ENCODE results near the gene MMEL1. TPM values are rescaled to one million over a fixed set of nuclear protein-coding genes. Genes with fewer than 3 reads are reported as not detected.
"Not testable (repeated sequence)": the region's sequence is repeated elsewhere in the genome, so short reads cannot be mapped to it uniquely, and the experiment has no call there.

Gene MMEL1
- total RNA-seq, 1 donor from 2014 or later = 1.0 TPM

- DNase-seq (ENCODE audit: low spot score) = no peak
- no peaks in the 10 kb centered on the region for H3K27me3 Mint-ChIP-seq (ENCODE audit: insufficient read depth)
- peak overlapping the region; percentile 88 for H3K4me3 Mint-ChIP-seq
- intact Hi-C loops (cut with micrococcal nuclease) = no loop called here
- H3K9me3 Mint-ChIP-seq = no peaks in the 10 kb centered on the region
- peak overlapping the region; percentile 86 for H3K27ac Mint-ChIP-seq
- peaks cover 19% of the 10 kb centered on the region for H3K4me1 Mint-ChIP-seq (ENCODE audit: low read depth)
- H3K36me3 Mint-ChIP-seq (ENCODE audit: low read depth) = peaks cover 14% of the 10 kb centered on the region
Measured at GRCh38 chr1:2553871-2554620, 78.8 kb downstream of the MMEL1 start.

DNA sequence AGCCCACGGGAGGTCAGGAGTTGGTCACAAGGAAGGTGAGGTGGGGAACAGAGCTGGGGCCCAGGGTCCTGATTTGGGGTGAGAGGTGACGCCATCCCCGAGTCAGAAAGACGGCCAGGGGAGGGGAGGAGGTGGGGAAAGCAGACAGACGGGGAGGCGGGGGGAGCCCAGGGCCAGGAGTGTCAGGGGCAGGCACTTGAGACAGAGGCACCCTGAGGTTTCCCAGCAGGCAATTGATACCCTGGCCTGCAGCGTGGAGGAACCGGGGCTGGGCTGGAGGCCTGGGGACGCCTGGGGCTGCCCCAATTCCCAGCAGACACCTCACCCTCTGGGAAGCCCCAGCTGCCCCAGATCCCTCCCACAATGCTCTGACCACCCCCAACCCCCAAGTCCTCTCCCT, 79.7 kb downstream of the MMEL1 start:
- H3K9me3 Mint-ChIP-seq; H3K27ac Mint-ChIP-seq; H3K27me3 Mint-ChIP-seq (ENCODE audit: insufficient read depth); H3K4me3 Mint-ChIP-seq; intact Hi-C loops (cut with micrococcal nuclease); DNase-seq (ENCODE audit: low spot score): not testable (repeated sequence)
- Mint-ChIP-seq H3K36me3 (ENCODE audit: low read depth) (peaks cover 11% of the 10 kb centered on the region), H3K4me1 (ENCODE audit: low read depth) (peaks cover 22% of the 10 kb centered on the region)

DNA sequence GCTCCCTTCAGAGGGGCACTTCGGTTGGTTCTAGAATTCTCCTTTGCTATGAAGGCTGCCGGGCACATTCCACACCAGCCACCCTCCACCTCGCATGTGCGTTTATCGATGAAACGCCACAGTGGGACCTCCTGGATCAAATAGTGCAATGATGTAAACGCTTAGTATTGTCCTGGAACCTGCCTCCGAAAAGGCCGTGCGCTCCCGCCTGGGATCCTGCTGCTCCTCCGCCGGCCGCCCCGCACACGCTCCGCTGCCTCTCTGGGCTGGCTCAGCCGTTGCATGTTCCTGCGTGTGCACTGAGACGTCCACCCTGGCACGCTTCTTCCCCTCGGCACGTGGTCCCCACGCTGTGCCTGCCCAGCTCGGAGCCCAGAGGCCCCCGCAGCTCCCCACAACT, 80.6 kb downstream of the MMEL1 start:
- Mint-ChIP-seq H3K4me3 (no peak overlapping the region), H3K27ac (no peak overlapping the region), H3K36me3 (ENCODE audit: low read depth) (peaks cover 11% of the 10 kb centered on the region), H3K9me3 (no peaks in the 10 kb centered on the region), H3K27me3 (ENCODE audit: insufficient read depth) (no peaks in the 10 kb centered on the region), H3K4me1 (ENCODE audit: low read depth) (peaks cover 18% of the 10 kb centered on the region)
- no peak for DNase-seq (ENCODE audit: low spot score)
- intact Hi-C loops (cut with micrococcal nuclease) = no loop called here

DNA sequence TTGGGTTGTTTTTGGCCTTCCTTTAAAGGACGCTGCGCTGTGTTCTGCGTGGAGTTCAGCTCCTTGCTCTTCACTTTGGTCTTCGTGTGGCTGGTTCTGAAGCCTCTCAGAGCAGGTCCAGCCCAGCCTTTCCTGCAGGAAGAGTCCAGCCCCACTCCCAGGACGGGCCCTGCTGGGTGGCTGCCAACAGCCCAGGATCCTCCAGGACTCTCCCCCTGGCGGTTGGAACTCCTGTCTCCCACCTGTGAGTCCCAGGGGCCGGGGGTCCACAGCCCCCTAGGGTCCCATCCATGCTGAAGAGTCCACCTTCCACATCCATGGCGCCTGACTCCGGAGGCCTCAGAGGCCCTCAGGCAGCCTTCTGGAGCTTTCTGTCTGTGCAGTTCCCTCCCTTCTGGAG, 81.3 kb downstream of the MMEL1 start:
- H3K4me1 Mint-ChIP-seq (ENCODE audit: low read depth) = peaks cover 18% of the 10 kb centered on the region
- DNase-seq (ENCODE audit: low spot score); H3K27ac Mint-ChIP-seq; H3K36me3 Mint-ChIP-seq (ENCODE audit: low read depth); H3K4me3 Mint-ChIP-seq; H3K9me3 Mint-ChIP-seq; H3K27me3 Mint-ChIP-seq (ENCODE audit: insufficient read depth); intact Hi-C loops (cut with micrococcal nuclease): not testable (repeated sequence)

- DNase-seq (ENCODE audit: low spot score); intact Hi-C loops (cut with micrococcal nuclease); H3K27me3 Mint-ChIP-seq (ENCODE audit: insufficient read depth); H3K4me3 Mint-ChIP-seq; H3K9me3 Mint-ChIP-seq; H3K36me3 Mint-ChIP-seq (ENCODE audit: low read depth): not testable (repeated sequence)
- peak overlapping the region; percentile 74 for H3K27ac Mint-ChIP-seq
- H3K4me1 Mint-ChIP-seq (ENCODE audit: low read depth) = peaks cover 18% of the 10 kb centered on the region
Measured at GRCh38 chr1:2550309-2550861, 82.4 kb downstream of the MMEL1 start.

DNA sequence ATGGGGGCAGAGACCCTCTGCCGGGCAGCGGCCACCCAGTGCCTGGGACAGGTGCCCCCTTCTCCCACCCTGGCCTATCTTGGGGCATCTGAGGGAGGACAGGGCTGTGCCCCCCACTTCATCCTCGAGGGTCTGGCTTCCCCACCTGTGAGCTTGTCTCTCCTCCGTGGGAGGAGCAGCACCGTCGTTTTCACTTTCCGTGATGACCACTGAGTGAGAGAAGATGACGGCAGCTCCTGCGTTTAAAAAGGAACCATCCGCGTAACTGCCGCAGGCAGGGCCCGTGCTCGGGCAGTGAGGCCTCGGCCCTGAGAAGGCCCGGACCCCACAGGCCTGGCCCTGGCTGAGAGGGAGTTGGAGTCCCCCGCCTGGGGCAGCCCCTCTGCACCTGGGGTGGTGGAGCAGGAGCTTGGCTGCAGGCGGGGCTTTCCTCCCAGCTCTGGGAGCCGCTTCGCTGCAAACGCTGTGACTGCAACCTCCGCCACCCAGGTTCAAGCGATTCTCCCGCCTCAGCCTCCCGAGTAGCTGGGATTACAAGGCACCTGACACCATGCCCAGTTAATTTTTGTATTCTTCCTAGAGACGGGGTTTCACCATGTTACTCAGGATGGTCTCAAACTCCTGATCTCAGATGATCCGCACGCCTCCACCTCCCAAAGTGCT, 83.3 kb downstream of the MMEL1 start:
- intact Hi-C loops (cut with micrococcal nuclease) = loop anchor here (5.0 to 10.0 kb wide), 2 partner anchors 247 to 1355 kb away; partner anchors contain the start of gene C1orf174
- Mint-ChIP-seq H3K27ac (peak overlapping the region; percentile 99), H3K4me1 (ENCODE audit: low read depth) (peaks cover 13% of the 10 kb centered on the region), H3K4me3 (peak overlapping the region; percentile 91)
- not testable (repeated sequence) for H3K9me3 Mint-ChIP-seq; H3K36me3 Mint-ChIP-seq (ENCODE audit: low read depth); H3K27me3 Mint-ChIP-seq (ENCODE audit: insufficient read depth); DNase-seq (ENCODE audit: low spot score)

- H3K27me3 Mint-ChIP-seq (ENCODE audit: insufficient read depth) = peaks cover 2% of the 10 kb centered on the region
- H3K4me1 Mint-ChIP-seq (ENCODE audit: low read depth) = peaks cover 7% of the 10 kb centered on the region
- peak overlapping the region; percentile 91 for H3K4me3 Mint-ChIP-seq
- DNase-seq (ENCODE audit: low spot score) = peak; percentile 71
- H3K27ac Mint-ChIP-seq = peak overlapping the region; percentile 99
- intact Hi-C loops (cut with micrococcal nuclease) = loop anchor here (1.0 to 10.0 kb wide), 4 partner anchors 8 to 1357 kb away; partner anchors contain the start of genes C1orf174 and TNFRSF14
- no peaks in the 10 kb centered on the region for H3K36me3 Mint-ChIP-seq (ENCODE audit: low read depth)
- H3K9me3 Mint-ChIP-seq = no peaks in the 10 kb centered on the region
Measured at GRCh38 chr1:2548068-2548589, 84.7 kb downstream of the MMEL1 start.

- DNase-seq (ENCODE audit: low spot score) = peak; percentile 55
- Mint-ChIP-seq H3K9me3 (no peaks in the 10 kb centered on the region), H3K4me3 (peak overlapping the region; percentile 91), H3K36me3 (ENCODE audit: low read depth) (no peaks in the 10 kb centered on the region), H3K27ac (peak overlapping the region; percentile 99), H3K27me3 (ENCODE audit: insufficient read depth) (peaks cover 5% of the 10 kb centered on the region), H3K4me1 (ENCODE audit: low read depth) (peaks cover 7% of the 10 kb centered on the region)
- intact Hi-C loops (cut with micrococcal nuclease) = loop anchor here (1.0 to 10.0 kb wide), 11 partner anchors 9 to 1357 kb away; partner anchors contain the start of genes C1orf174, FAAP20, MORN1 and PANK4
Measured at GRCh38 chr1:2547210-2548067, 85.4 kb downstream of the MMEL1 start.

- Mint-ChIP-seq H3K4me1 (ENCODE audit: low read depth) (peaks cover 7% of the 10 kb centered on the region), H3K9me3 (no peaks in the 10 kb centered on the region), H3K36me3 (ENCODE audit: low read depth) (no peaks in the 10 kb centered on the region), H3K27me3 (ENCODE audit: insufficient read depth) (peaks cover 9% of the 10 kb centered on the region), H3K4me3 (peak overlapping the region; percentile 91), H3K27ac (peak overlapping the region; percentile 99)
- intact Hi-C loops (cut with micrococcal nuclease) = loop anchor here (1.0 to 10.0 kb wide), 10 partner anchors 20 to 1358 kb away; partner anchors contain the start of genes C1orf174, FAAP20, MORN1 and PANK4
- DNase-seq (ENCODE audit: low spot score) = peak; percentile 88
Measured at GRCh38 chr1:2546515-2547209, 86.2 kb downstream of the MMEL1 start.

DNA sequence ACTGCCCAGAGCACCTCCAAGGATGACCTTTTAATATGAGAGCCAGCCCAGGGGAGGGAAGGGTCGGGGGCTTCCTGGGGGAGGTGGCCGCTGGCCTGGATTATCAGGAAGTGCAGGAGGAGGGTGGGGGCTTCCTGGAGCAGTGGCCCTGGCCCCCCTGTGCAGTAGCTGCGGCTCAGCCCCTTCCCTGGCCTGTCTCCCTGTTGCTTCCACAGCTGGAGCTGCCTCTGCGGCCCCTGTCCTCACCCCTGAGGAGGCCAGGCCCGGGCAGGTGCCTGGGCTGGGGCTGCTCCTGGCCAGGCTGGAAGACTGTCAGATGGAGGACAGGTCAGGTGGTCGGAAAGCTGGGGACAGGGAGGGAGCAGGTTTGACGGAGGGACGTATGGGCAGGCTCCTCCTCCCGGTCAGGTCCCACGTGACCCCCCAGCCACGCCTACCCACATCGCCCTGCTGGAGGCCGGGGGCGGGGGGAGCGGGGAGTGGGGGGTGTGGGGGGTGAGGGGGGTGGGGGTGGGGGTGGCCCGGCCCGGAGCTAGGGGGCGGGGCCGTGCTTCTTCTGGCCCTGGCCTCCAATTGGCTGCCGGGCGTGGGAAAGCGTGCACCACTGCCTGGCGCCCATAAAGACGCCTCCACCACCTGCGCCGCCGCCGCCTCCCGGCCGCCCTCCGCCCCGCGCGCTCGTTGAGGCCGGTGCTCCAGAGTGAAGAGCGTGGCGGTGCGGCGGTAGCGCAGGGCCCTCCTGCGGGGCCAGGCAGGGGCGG, 86.9 kb downstream of the MMEL1 start:
- Mint-ChIP-seq H3K4me1 (ENCODE audit: low read depth) (peaks cover 7% of the 10 kb centered on the region), H3K4me3 (peak overlapping the region; percentile 91), H3K9me3 (no peaks in the 10 kb centered on the region), H3K27me3 (ENCODE audit: insufficient read depth) (peaks cover 13% of the 10 kb centered on the region), H3K27ac (peak overlapping the region; percentile 61), H3K36me3 (ENCODE audit: low read depth) (no peaks in the 10 kb centered on the region)
- DNase-seq (ENCODE audit: low spot score) = peak; percentile 87
- intact Hi-C loops (cut with micrococcal nuclease) = loop anchor here (1.0 to 10.0 kb wide), 4 partner anchors 244 to 1359 kb away; partner anchors contain the start of genes C1orf174 and FAAP20
